Superior temporal gyrus (tissue), 1 donor: Measurements from ENCODE around the gene CRISPLD2.

ENCODE experiments used
- DNase-seq: peaks from one replicate; pipeline ENCODE4 v3.0.0-alpha.2; 2016; ENCODE audit errors: extremely low spot score

The CRISPLD2 gene

GRCh38 chr16:84800158-84800978 is 19.4 kb upstream of the CRISPLD2 start:
- DNase-seq: no peak

GRCh38 chr16:84803146-84803545 is 16.6 kb upstream of the CRISPLD2 start:
- no peak for DNase-seq

- DNase-seq: no peak
Measured at GRCh38 chr16:84804326-84804725, 15.5 kb upstream of the CRISPLD2 start.

DNA sequence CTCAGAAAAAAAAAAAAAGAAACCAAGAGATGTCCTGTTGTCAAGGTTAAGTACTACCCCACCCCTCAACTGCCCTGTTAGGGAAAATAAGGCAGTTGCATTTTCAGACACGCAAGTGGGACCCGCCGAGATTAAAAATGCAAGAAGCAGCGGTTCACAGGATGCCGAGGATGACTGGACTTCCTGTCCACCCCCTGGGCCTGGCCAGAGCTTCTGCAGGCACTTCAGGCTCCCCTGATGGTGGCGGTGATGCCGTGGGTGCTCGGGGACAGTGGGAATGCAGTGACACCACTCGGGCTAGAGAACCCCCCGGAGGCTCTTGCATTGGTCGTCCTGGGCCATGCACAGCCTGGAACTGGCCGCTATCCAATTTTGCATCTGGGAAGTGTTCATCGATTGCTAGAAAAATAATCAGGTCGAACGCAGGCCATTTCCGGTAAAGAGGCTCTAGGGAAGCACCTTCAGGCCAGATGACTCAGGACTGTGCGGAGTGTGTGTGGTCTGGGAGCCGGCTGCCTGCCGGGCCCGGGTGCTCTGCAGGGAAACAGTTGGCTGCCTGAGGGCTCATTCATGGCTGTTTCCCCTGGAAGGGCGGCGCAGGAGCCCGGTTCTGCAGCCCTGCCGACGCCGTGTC is 13.4 kb upstream of the CRISPLD2 start:
- no peak for DNase-seq

- DNase-seq: no peak
Measured at GRCh38 chr16:84806890-84807258, 12.9 kb upstream of the CRISPLD2 start.

- no peak for DNase-seq
Measured at GRCh38 chr16:84807776-84808175, 12.0 kb upstream of the CRISPLD2 start.

DNA sequence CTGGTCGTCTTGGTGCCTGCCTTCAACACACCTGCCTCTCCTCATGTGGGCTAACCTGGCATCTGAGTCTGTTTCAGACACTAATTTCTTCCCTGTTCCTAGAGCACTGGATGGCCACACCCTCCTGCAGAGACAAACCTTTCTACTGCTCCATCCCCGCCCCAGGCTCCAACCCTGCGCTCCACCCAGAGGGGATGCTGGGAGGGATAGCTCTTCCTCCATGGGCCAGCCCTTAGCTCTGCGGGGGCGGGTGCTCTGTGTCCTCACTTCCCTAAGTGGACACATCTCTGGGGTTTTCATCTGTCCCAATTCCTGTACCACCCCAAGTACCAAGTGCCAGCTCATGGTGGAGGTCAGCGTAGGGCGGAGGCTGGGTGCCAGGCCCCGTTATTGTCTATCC is 11.0 kb upstream of the CRISPLD2 start:
- DNase-seq: no peak

DNA sequence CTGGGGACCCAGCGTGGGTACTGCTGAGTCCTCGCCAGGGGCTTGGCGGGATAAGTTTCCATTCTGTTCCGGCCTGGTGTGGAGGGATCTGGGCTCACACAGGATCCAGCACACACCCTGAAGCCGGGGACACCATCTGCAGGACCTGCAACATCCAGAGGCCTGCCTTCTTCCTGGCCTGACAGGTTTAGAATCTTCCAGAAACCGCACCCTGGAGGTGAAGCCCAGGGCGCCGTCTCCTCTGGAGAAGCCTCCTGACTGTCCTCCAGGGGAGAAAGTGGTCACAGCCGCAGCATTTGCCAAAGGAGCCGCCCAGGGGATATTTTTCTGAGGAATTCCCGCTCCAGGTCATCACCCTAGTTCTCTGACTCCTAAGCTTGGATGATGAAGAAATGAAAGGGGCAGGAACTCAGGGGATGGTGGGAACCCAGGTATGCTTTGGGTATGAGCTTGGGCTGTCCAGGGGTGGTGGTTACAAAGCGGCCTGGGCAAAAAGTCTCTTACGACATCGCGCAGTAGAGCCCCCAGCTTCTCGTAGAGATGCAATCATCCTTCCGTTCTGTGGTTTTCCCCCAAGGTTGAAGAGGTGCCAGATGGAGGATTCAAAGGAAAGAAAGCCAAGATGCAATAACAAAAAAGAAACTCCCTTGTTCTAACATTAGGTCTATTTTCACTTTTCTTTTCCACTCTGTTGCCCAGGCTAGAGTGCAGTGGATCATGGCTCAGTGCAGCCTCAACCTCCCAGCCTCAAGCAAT is 9.1 kb upstream of the CRISPLD2 start:
- no peak for DNase-seq

DNA sequence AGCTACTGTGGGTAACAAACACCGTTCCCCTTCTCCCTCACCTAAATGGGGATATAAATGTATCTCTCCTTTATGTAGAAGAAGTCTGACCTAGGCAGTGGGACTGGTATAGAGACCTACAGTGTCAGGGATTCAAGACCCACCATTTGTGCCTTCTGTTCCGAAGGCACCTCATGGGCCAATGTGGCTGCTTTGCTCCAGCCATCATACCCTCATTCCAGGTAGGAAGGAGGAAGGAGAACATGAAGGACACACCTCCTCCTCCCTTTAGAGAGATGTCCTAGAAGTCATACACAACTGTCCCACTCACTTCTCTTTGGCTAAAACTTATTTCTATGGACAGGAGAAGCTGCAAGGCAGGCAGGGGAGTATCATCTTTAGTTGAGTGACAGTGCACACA is 8.3 kb upstream of the CRISPLD2 start:
- no peak for DNase-seq

DNA sequence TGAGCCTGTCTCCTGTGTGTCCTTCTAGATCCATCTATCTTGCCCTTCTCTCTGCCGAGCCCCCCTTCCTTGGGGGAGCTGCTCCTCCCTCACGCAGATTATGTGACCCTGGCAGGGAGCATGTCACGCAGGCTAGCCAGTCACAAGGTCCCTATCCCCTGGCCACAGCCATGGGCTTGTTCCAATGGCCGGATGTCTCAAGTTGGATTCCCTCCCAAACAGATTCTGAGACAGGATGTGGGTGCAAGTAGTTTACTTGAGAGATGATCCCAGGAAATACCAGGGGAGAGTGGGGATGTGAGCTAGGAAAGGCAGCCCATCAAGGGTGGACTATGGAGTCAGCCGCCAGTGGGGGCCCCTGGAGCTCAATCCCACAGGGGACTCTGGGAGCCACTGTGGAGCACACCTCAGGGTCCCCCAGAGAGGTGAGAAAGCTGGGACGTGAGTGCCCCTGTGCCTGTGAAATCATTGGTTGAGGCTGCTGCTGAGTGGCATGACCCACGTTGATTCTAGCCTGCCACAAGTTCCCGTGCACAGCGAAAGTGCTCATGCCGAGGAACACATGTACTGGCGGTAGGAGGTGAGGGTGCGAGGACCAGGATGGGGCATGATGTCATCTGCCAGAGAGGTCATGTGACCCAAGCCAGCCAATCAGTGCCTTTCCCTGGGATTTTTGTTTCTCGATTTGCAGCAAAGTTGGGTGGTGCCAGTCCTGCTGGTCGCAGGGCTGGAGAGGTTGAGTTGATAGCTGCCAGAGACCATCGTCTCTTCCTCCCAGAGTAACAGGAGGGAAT is 6.4 kb upstream of the CRISPLD2 start:
- DNase-seq: no peak

GRCh38 chr16:84815462-84815861 is 4.3 kb upstream of the CRISPLD2 start:
- DNase-seq: no peak

DNA sequence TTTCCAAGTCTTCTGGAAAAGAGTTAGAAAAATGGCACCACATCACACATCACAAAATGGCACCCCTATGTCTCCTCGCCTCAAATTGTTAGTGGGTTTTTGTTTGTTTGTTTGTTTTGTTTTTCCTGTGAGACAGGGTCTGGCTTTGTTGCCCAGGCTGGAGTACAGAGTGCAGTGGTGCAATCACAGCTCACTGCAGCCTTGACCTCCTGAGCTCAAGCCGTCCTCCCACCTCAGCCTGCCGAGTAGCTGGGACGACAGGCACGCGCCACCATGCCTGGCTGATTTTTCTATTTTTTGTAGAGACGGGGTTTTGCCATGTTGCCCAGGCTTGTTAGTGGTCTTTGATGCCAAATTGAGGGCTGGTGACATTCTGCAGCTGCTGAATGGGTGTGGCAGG is 3.8 kb upstream of the CRISPLD2 start:
- no peak for DNase-seq

DNA sequence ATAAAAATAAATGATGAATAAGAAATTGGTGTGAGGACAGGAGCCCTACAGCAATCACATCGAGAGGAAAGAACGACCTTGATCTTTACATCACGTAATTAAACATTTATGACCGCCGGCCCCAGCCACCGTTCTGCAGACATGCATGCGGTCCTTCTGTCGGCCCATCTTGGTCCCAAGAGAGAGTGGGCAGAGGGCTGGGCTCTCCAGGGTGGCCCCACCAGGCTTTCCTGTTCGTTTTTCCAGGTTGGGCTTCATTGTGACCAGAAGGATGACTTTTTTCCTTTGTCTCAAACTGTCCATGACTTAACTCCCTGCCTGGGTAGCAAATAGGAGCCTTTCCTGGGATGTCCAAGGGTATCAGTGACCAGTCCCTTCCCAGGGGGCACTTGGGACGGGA is 3.3 kb upstream of the CRISPLD2 start:
- no peak for DNase-seq

GRCh38 chr16:84817206-84817605 is 2.6 kb upstream of the CRISPLD2 start:
- DNase-seq: no peak

DNA sequence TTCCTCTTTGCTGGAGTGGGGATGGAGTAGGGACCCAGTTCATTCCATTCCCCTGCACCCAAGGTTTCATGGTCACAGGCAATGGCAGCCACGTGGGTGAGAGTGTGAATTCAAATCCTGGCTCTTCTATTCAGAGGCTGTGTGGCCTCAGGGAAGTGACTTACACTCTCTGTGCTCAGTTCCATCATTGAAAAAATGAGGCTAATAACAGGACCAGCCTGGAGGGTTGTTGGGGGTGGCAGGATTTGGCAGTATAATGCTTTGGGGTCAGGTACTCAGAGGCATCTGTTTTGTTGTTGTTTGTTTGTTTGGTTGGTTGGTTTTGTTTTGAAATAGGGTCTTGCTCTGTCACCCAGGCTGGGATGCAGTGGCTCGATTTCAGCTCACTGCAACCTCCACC is 2.2 kb upstream of the CRISPLD2 start:
- no peak for DNase-seq

- no peak for DNase-seq
Measured at GRCh38 chr16:84818133-84818532, 1.7 kb upstream of the CRISPLD2 start.

- no peak for DNase-seq
Measured at GRCh38 chr16:84818989-84819643, 669 bp upstream of the CRISPLD2 start.

GRCh38 chr16:84820305-84820684 is 510 bp downstream of the CRISPLD2 start:
- DNase-seq: no peak

DNA sequence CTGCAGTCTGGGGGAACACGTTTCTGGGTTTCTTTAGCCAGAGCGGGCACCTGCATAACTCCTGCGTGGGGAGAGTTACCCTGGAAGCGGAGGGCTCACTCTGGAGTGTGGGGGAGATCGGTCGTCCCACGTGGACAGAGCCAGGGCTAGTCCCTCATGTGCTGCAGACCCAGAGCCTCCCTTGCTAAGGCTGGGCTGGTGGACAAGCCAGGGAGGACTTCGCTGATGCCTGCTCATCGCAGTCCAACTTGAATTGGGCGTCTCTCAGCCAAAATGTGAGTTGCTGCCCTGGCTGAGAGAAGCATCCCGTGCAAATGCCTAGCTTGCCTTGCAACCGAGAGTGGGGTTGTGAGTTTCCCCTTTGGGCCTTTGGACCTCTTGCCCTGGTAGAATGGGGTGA is 986 bp downstream of the CRISPLD2 start:
- DNase-seq: no peak

GRCh38 chr16:84821179-84821578 is 1.4 kb downstream of the CRISPLD2 start:
- no peak for DNase-seq
